Measurements from ENCODE around the gene CD180. TPM values are rescaled to one million over a fixed set of nuclear protein-coding genes. Genes with fewer than 3 reads are reported as not detected.

The CD180 gene
- total and polyA plus RNA-seq, 4 donors = 0.86 to 1.7 (median 1.2) TPM

DNA sequence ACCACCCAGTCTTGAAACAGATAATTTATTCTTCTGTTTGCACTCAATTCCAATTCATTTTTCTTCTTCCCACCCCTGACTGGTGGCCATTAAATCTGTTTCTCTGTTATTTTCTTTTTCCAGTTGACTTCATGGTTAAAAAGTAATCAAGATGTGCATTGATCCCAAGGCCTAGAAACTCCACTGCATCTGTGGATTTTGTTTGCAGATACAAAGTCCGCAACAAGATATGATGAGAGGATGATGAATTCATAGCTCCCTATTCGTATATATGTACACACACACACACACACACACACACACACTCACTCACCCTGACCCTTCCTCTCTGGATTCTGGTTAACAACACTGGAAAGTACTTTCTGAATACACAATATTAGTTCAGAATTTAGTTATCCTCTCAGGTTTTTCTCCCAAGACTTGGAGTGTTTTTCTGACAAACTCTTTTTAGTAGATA, 52.4 kb downstream of the CD180 start:
- no peaks in the 10 kb centered on the region for H3K27me3 ChIP-seq (ENCODE audit: control insufficient read depth, insufficient read depth, low read length)
- peaks cover 6% of the 10 kb centered on the region for H3K36me3 ChIP-seq (ENCODE audit: control insufficient read depth, insufficient read depth, low read length)
- no peak for DNase-seq (ENCODE audit: low read depth in 4 of 6, low spot score in 6 of 6)
- no peak overlapping the region for H3K4me3 ChIP-seq (ENCODE audit: low read depth, low read length)
- no peak overlapping the region for H3K27ac ChIP-seq (ENCODE audit: low read depth, low read length)
- no CpG with 5 or more reads among the region's 2 CpGs for WGBS (ENCODE audit: insufficient coverage)
- no peaks in the 10 kb centered on the region for H3K4me1 ChIP-seq (ENCODE audit: control insufficient read depth, insufficient read depth, low read length)
- no peaks in the 10 kb centered on the region for H3K9me3 ChIP-seq (ENCODE audit: control insufficient read depth, insufficient read depth, low read length)

GRCh38 chr5:67143549-67143948, 53.0 kb downstream of the CD180 start:
- Histone ChIP-seq H3K9me3 (ENCODE audit: control insufficient read depth, insufficient read depth, low read length) (no peaks in the 10 kb centered on the region), H3K4me3 (ENCODE audit: low read depth, low read length) (no peak overlapping the region), H3K27ac (ENCODE audit: low read depth, low read length) (no peak overlapping the region), H3K27me3 (ENCODE audit: control insufficient read depth, insufficient read depth, low read length) (no peaks in the 10 kb centered on the region), H3K36me3 (ENCODE audit: control insufficient read depth, insufficient read depth, low read length) (peaks cover 6% of the 10 kb centered on the region), H3K4me1 (ENCODE audit: control insufficient read depth, insufficient read depth, low read length) (no peaks in the 10 kb centered on the region)
- no peak for DNase-seq (ENCODE audit: low read depth in 4 of 6, low spot score in 6 of 6)
- WGBS (ENCODE audit: insufficient coverage) = 100% methylated on average over 1 of the region's 2 CpGs

DNA sequence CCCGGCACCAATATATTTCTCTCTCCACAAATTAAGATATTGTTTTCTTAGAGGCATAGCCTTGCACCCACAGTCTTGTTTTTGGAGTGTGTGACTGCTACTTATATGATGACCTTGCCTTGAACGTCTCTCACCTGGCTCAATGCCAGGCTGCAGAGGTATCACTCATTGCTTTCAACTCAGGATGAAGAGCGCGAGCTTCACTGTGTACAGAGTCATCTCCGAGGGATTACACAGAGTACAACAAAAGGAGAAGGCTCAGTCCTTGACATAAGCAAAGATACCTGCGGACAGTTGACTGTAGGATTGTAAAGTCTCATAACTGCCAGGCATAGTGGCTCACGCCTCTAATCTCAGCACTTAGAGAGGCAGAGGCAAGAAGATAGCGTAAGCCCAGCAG, 53.8 kb downstream of the CD180 start:
- Histone ChIP-seq H3K9me3 (ENCODE audit: control insufficient read depth, insufficient read depth, low read length) (no peaks in the 10 kb centered on the region), H3K27ac (ENCODE audit: low read depth, low read length) (no peak overlapping the region), H3K27me3 (ENCODE audit: control insufficient read depth, insufficient read depth, low read length) (no peaks in the 10 kb centered on the region), H3K4me1 (ENCODE audit: control insufficient read depth, insufficient read depth, low read length) (no peaks in the 10 kb centered on the region), H3K4me3 (ENCODE audit: low read depth, low read length) (no peak overlapping the region), H3K36me3 (ENCODE audit: control insufficient read depth, insufficient read depth, low read length) (peaks cover 6% of the 10 kb centered on the region)
- no peak for DNase-seq (ENCODE audit: low read depth in 4 of 6, low spot score in 6 of 6)
- 100% methylated on average over 2 of the region's 8 CpGs for WGBS (ENCODE audit: insufficient coverage)

- H3K27me3 ChIP-seq (ENCODE audit: control insufficient read depth, insufficient read depth, low read length) = no peaks in the 10 kb centered on the region
- DNase-seq (ENCODE audit: low read depth in 4 of 6, low spot score in 6 of 6) = no peak
- no peaks in the 10 kb centered on the region for H3K4me1 ChIP-seq (ENCODE audit: control insufficient read depth, insufficient read depth, low read length)
- H3K27ac ChIP-seq (ENCODE audit: low read depth, low read length) = no peak overlapping the region
- peaks cover 6% of the 10 kb centered on the region for H3K36me3 ChIP-seq (ENCODE audit: control insufficient read depth, insufficient read depth, low read length)
- H3K4me3 ChIP-seq (ENCODE audit: low read depth, low read length) = no peak overlapping the region
- H3K9me3 ChIP-seq (ENCODE audit: control insufficient read depth, insufficient read depth, low read length) = no peaks in the 10 kb centered on the region
These were observed 55.0 kb downstream of the CD180 start for GRCh38 chr5:67141644-67142043.

DNA sequence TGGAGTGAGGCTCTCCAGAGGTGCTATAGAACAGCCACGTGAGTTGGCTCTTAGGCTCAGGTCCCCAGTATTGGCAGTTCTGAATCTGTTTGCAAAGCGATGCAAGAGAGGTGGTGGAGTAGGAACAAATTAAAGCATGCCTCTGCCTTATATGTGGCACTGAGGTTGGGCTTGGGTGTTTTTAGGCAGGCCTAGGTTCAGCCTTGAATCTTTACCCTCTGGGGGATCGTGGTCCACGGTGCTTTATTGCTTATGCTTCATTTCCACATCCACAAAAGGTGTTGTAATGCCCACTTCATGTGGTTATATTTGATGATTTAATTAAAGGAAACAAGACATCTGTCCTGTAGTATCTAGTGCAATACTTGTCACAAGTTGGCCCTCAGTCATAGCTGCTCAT, 56.2 kb downstream of the CD180 start:
- Histone ChIP-seq H3K36me3 (ENCODE audit: control insufficient read depth, insufficient read depth, low read length) (peaks cover 5% of the 10 kb centered on the region), H3K27ac (ENCODE audit: low read depth, low read length) (no peak overlapping the region), H3K4me3 (ENCODE audit: low read depth, low read length) (no peak overlapping the region), H3K27me3 (ENCODE audit: control insufficient read depth, insufficient read depth, low read length) (no peaks in the 10 kb centered on the region), H3K9me3 (ENCODE audit: control insufficient read depth, insufficient read depth, low read length) (no peaks in the 10 kb centered on the region), H3K4me1 (ENCODE audit: control insufficient read depth, insufficient read depth, low read length) (no peaks in the 10 kb centered on the region)
- 80% methylated on average over 4 of the region's 4 CpGs for WGBS (ENCODE audit: insufficient coverage)
- no peak for DNase-seq (ENCODE audit: low read depth in 4 of 6, low spot score in 6 of 6)

- no peak overlapping the region for H3K27ac ChIP-seq (ENCODE audit: low read depth, low read length)
- H3K4me3 ChIP-seq (ENCODE audit: low read depth, low read length) = no peak overlapping the region
- peak in 1 of 6 donors; percentile 61 for DNase-seq (ENCODE audit: low read depth in 4 of 6, low spot score in 6 of 6)
- no peaks in the 10 kb centered on the region for H3K27me3 ChIP-seq (ENCODE audit: control insufficient read depth, insufficient read depth, low read length)
- H3K9me3 ChIP-seq (ENCODE audit: control insufficient read depth, insufficient read depth, low read length) = no peaks in the 10 kb centered on the region
- H3K36me3 ChIP-seq (ENCODE audit: control insufficient read depth, insufficient read depth, low read length) = no peaks in the 10 kb centered on the region
- WGBS (ENCODE audit: insufficient coverage) = 55% methylated on average over 5 of the region's 5 CpGs
- no peaks in the 10 kb centered on the region for H3K4me1 ChIP-seq (ENCODE audit: control insufficient read depth, insufficient read depth, low read length)
These were observed 57.6 kb downstream of the CD180 start for GRCh38 chr5:67139030-67139429.

- WGBS (ENCODE audit: insufficient coverage) = 77% methylated on average over 4 of the region's 6 CpGs
- no peaks in the 10 kb centered on the region for H3K27me3 ChIP-seq (ENCODE audit: control insufficient read depth, insufficient read depth, low read length)
- H3K27ac ChIP-seq (ENCODE audit: low read depth, low read length) = no peak overlapping the region
- H3K36me3 ChIP-seq (ENCODE audit: control insufficient read depth, insufficient read depth, low read length) = no peaks in the 10 kb centered on the region
- no peak overlapping the region for H3K4me3 ChIP-seq (ENCODE audit: low read depth, low read length)
- no peaks in the 10 kb centered on the region for H3K9me3 ChIP-seq (ENCODE audit: control insufficient read depth, insufficient read depth, low read length)
- peak in 2 of 6 donors; percentile 36 to 69 for DNase-seq (ENCODE audit: low read depth in 4 of 6, low spot score in 6 of 6)
- H3K4me1 ChIP-seq (ENCODE audit: control insufficient read depth, insufficient read depth, low read length) = no peaks in the 10 kb centered on the region
These were observed 61.1 kb downstream of the CD180 start for GRCh38 chr5:67135381-67135984.

DNA sequence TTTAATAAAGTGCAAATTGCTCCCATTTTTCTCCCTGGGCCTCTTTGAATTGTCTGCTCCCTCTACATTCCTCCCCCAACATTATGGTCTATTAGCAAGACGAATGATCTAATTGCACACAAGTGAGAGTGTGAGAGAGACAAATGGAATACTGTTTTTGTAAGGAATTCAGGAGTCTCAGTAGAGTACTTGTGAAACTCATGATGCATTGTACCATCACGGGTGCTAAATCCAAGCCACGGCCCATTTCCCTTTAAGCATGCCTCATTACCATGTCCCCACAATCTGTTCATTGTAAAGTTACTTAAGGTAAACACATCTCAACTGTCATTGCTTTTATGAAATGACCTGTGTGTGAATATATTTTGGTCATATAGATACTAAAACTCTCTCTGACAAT, 62.8 kb downstream of the CD180 start:
- WGBS (ENCODE audit: insufficient coverage) = no CpG with 5 or more reads among the region's 3 CpGs
- H3K36me3 ChIP-seq (ENCODE audit: control insufficient read depth, insufficient read depth, low read length) = no peaks in the 10 kb centered on the region
- peak in 1 of 6 donors; percentile 88 for DNase-seq (ENCODE audit: low read depth in 4 of 6, low spot score in 6 of 6)

DNA sequence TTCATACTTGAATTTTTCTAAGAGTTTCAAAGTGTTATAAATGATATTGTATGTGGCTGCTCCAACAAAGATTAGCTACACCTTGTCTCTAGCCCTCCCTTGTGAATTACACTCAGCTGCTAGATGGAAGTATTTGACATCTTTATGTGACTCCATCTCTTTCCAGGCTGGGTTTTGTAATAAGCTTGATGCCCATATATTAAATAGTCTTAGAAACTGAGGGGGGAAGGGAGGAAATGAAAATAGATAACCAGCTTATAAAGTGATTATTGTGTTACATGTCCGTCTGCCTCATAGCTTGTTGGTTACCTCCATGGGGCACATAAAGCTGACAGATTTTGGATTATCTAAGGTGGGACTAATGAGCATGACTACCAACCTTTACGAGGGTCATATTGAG, 63.4 kb downstream of the CD180 start:
- Histone ChIP-seq H3K4me3 (ENCODE audit: low read depth, low read length) (no peak overlapping the region), H3K4me1 (ENCODE audit: control insufficient read depth, insufficient read depth, low read length) (no peaks in the 10 kb centered on the region), H3K27ac (ENCODE audit: low read depth, low read length) (no peak overlapping the region), H3K36me3 (ENCODE audit: control insufficient read depth, insufficient read depth, low read length) (no peaks in the 10 kb centered on the region), H3K27me3 (ENCODE audit: control insufficient read depth, insufficient read depth, low read length) (no peaks in the 10 kb centered on the region), H3K9me3 (ENCODE audit: control insufficient read depth, insufficient read depth, low read length) (no peaks in the 10 kb centered on the region)
- DNase-seq (ENCODE audit: low read depth in 4 of 6, low spot score in 6 of 6) = no peak
- WGBS (ENCODE audit: insufficient coverage) = 39% methylated on average over 2 of the region's 2 CpGs

More for the DNA sequence above, 62.8 kb downstream of the CD180 start:
- no peak overlapping the region for H3K27ac ChIP-seq (ENCODE audit: low read depth, low read length)
- H3K27me3 ChIP-seq (ENCODE audit: control insufficient read depth, insufficient read depth, low read length) = no peaks in the 10 kb centered on the region
- H3K4me3 ChIP-seq (ENCODE audit: low read depth, low read length) = no peak overlapping the region
- no peaks in the 10 kb centered on the region for H3K4me1 ChIP-seq (ENCODE audit: control insufficient read depth, insufficient read depth, low read length)
- H3K9me3 ChIP-seq (ENCODE audit: control insufficient read depth, insufficient read depth, low read length) = no peaks in the 10 kb centered on the region

DNA sequence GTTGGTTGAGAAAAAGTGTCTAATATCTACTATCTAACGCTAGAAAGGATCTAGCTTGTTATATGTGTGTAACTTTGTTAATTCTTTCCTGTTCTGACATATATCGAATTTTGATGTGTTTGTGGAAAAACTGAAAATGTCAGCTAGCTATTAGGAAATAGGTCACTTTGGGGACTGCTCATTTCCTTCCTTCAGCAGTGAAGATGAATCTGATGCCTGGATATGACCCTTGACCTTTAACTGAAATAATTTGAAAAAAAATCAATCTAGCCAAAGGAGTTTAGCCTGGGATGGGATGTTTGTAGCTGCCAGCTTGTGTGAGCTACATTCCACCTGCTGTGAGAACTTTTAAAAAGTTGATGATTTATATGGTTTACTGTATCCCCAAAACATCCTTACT, 66.8 kb downstream of the CD180 start:
- H3K4me3 ChIP-seq (ENCODE audit: low read depth, low read length) = no peak overlapping the region
- no peaks in the 10 kb centered on the region for H3K9me3 ChIP-seq (ENCODE audit: control insufficient read depth, insufficient read depth, low read length)
- no peaks in the 10 kb centered on the region for H3K36me3 ChIP-seq (ENCODE audit: control insufficient read depth, insufficient read depth, low read length)
- WGBS (ENCODE audit: insufficient coverage) = 100% methylated on average over 1 of the region's 2 CpGs
- H3K27me3 ChIP-seq (ENCODE audit: control insufficient read depth, insufficient read depth, low read length) = no peaks in the 10 kb centered on the region
- DNase-seq (ENCODE audit: low read depth in 4 of 6, low spot score in 6 of 6) = no peak
- H3K27ac ChIP-seq (ENCODE audit: low read depth, low read length) = no peak overlapping the region
- H3K4me1 ChIP-seq (ENCODE audit: control insufficient read depth, insufficient read depth, low read length) = no peaks in the 10 kb centered on the region

Data from spinal cord (tissue), 10 donors.